ENCODE data around the gene TUBGCP2.

The TUBGCP2 gene

GRCh38 chr10:133335246-133336117 lies 26.8 kb upstream of the TUBGCP2 start:
- H3K36me3 Mint-ChIP-seq, result no peaks in the 10 kb centered on the region
- H3K4me3 Mint-ChIP-seq, result no peak overlapping the region
- H3K27ac Mint-ChIP-seq, result peak overlapping the region; percentile 71

DNA sequence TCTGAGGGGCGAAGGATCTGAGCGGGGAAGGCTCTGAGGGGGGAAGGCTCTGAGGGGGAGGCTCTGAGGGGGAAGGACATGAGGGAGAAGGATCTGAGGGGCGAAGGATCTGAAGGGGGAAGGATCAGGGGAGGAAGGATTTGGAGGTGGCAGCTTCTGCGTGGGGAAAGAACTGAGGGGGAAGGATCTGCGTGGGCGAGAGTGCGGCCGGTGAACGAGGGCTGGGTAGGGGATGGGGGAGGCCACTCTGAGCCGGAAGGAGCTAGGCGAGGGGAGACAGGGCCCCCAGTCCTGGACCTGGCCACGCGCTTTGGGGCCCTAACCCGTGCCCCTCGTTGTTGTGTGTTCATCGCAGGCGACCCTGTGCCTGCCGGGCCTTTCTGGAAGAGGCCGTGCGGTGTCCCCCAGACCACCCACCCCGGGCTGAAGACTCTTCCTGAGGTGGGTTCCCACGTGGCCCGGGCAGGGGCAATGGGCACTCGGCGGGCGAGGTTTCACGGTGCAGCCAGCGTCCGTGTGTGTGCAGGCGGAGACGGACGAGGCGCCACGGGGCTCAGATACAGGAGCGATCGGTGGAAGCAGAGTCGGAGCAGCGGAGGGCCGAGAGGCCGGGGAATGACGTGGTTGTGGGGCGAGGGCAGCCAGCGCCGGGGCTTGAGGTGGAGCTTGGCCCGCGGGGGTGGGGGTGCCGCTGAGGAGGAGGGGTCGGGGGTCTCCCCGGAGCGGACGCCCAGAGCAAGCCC lies 26.0 kb upstream of the TUBGCP2 start:
- DNase-seq (ENCODE audit: low spot score in 2 of 2), result no peak
- H3K36me3 Mint-ChIP-seq, result no peaks in the 10 kb centered on the region
- no peak overlapping the region for H3K4me3 Mint-ChIP-seq

More at GRCh38 chr10:133335246-133336117, 26.8 kb upstream of the TUBGCP2 start:
- ATAC-seq (peak; percentile 51), DNase-seq (ENCODE audit: low spot score in 2 of 2) (peak; percentile 57 to 77)
- H3K9me3 Mint-ChIP-seq, result no peaks in the 10 kb centered on the region
- H3K4me1 Mint-ChIP-seq, result peaks cover 7% of the 10 kb centered on the region

DNA sequence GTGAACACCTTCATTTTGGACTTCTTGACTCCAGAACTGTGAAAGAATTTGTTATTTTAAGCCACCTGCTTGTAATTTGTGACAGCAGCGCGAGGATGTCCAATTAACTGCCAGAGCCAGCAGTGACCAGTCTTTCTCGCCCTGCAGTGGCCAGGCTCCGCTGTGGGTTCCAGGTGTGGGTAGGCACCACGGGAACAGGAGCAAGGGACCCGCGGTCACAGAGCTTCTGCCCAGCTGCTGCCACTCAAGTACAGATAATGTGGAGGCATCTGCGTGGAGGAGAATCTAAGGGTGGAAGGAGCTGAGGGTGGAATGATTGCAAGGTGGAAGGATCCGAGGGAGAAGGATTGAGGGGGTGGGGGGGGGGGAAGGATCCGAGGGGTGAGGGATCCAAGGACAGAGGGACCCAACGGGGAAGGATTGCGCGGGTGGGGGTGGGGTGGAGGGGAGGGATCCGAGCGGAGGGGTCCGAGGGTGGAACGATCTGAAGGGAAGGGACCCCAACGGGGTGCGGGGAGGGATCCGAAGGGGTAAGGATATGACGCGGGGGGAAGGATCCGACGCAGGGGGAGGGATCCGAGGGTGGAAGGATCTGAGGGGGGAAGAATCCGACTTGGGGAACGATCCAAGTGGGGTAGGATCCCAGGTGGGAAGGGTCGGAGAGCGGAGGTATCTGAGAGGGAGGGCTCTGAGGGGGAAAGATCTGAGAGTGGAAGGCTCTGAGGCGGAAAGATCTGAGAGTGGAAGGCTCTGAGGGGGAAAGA lies 24.4 kb upstream of the TUBGCP2 start:
- no peak for DNase-seq (ENCODE audit: low spot score in 2 of 2)
- no peak overlapping the region for H3K4me3 Mint-ChIP-seq
- no peaks in the 10 kb centered on the region for H3K36me3 Mint-ChIP-seq
- no peak for ATAC-seq
- no peak overlapping the region for H3K27ac Mint-ChIP-seq
- peaks cover 11% of the 10 kb centered on the region for H3K4me1 Mint-ChIP-seq
- no peaks in the 10 kb centered on the region for H3K9me3 Mint-ChIP-seq

More for the DNA sequence above, 26.0 kb upstream of the TUBGCP2 start:
- peaks cover 11% of the 10 kb centered on the region for H3K4me1 Mint-ChIP-seq
- ATAC-seq, result peak; percentile 63
- H3K9me3 Mint-ChIP-seq, result no peaks in the 10 kb centered on the region
- peak overlapping the region; percentile 71 for H3K27ac Mint-ChIP-seq

DNA sequence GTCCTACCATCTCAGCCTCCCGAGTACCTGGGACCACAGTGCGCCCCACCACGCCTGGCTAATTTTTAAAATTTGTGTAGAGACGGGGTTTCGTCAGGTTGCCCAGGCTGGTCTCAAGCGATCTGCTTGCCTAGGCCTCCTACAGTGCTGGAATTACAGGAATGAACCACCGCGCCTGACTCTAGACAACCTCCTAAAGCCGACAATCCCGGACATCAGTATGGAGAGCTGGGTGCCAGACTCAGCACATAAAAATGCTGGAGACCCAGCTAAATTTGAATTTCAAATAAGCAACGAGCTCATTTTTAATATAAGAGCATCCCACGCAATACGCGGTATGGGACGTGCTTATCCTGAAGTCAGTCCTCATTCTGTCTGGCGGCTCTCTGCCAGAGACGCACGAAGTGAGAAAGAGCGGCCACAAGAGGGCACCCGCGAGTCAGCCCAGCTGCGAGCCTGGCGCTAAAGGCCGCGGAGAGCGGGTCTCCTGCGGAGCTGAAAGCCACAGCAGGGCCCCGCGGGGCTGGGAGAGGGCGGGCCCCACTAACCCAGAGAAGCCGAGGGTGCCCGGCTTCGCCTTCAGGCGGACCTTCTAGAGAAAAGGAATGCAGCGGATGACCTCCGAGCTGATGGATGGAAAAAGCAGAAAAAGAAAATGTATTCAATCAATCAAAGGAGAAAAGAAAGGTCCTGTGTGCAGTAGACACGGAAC lies 21.0 kb upstream of the TUBGCP2 start:
- Mint-ChIP-seq H3K9me3 (no peaks in the 10 kb centered on the region), H3K4me1 (peaks cover 15% of the 10 kb centered on the region), H3K4me3 (peak overlapping the region; percentile 65), H3K27ac (no peak overlapping the region), H3K36me3 (no peaks in the 10 kb centered on the region)
- DNase-seq (ENCODE audit: low spot score in 2 of 2) (peak; percentile 82 to 91), ATAC-seq (peak; percentile 92)

- H3K27ac Mint-ChIP-seq, result no peak overlapping the region
- H3K9me3 Mint-ChIP-seq, result no peaks in the 10 kb centered on the region
- H3K4me1 Mint-ChIP-seq, result peaks cover 13% of the 10 kb centered on the region
- H3K4me3 Mint-ChIP-seq, result no peak overlapping the region
- ATAC-seq (no peak), DNase-seq (ENCODE audit: low spot score in 2 of 2) (peak in 1 of 2 donors; percentile 1)
- no peaks in the 10 kb centered on the region for H3K36me3 Mint-ChIP-seq
Observed at GRCh38 chr10:133328358-133329343, 20.0 kb upstream of the TUBGCP2 start.

DNA sequence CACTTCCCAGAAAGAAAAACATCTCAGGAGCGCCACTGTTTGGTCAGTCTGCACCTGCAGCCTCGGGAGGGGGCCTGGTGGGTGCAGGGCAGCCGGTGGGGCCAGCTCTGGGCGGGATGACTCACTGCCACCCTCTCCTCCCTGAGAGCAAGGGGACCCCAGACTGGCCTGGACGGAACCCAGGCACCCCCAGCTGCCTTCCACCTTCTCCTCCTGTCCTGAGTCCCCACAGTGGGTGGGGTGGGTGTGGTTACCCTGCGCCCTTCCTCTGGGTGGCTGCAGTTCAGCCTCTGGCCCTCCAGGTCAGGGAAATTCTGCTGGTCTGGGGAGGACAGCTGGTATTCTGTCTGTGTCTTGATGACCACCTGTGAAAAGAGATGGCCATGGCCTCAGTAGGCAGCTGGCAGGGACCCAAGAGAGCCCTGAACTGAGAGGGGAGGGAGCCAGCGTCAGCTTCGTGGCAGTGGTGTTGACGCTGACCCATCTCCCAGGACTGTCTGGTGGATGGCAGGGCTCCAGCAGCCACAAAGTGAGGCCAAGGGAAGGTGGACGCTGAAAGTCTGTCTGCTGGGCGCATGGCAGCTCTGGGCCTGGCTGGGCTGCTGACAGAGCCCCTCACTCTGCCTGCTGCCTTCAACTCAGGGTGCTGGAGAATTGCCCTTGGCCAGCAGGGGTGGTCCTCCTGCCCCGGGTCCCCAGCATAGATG lies 19.1 kb upstream of the TUBGCP2 start:
- H3K4me3 Mint-ChIP-seq, result no peak overlapping the region
- no peak overlapping the region for H3K27ac Mint-ChIP-seq
- DNase-seq (ENCODE audit: low spot score in 2 of 2) (peak in 1 of 2 donors; percentile 2), ATAC-seq (no peak)
- peaks cover 13% of the 10 kb centered on the region for H3K4me1 Mint-ChIP-seq
- H3K36me3 Mint-ChIP-seq, result no peaks in the 10 kb centered on the region
- no peaks in the 10 kb centered on the region for H3K9me3 Mint-ChIP-seq

DNA sequence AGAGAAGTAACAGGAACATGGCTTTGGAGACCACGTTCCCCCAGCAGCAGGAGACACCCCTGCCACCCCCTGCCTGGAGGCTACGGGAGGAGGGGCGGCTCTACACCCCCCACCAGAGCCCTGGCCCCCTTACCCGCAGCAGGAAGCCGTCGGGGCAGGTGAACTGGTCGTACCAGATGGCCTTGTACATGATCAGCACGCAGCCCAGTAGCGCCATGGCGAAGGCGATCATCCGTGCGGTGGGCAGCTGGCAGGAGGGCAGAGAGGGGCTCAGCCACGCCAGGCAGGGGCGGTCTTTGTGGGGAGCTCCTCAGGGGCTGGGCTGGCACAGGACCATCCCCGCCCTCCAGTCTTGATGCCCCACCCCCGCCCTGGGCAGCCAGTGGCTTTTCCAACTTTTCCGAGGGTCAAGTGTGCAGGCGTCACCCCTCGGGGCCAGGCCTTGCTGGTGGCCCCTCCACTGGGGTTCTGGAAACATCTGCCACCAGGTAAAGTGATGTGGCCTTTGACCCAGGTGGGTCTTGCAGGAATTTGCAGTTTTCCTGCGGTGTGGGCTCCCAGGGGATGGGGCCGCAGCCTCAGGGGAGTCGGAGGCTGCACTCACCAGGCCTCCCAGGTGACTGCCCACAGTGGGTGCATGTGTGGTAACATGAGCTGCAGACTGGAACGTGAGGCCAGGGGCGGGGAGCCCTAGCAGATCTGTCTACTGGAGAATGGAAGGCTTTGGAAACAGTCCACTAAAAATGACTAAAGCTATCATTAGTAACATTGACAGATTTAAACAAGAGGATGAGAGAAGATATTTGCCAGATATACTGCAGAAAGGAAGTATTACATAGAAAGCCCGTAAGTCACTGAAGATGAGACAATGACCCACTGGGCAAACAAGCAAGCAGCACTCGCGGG lies 18.3 kb upstream of the TUBGCP2 start:
- Mint-ChIP-seq H3K4me3 (no peak overlapping the region), H3K4me1 (peaks cover 13% of the 10 kb centered on the region), H3K36me3 (no peaks in the 10 kb centered on the region), H3K27ac (no peak overlapping the region), H3K9me3 (no peaks in the 10 kb centered on the region)
- DNase-seq (ENCODE audit: low spot score in 2 of 2) (no peak), ATAC-seq (no peak)

DNA sequence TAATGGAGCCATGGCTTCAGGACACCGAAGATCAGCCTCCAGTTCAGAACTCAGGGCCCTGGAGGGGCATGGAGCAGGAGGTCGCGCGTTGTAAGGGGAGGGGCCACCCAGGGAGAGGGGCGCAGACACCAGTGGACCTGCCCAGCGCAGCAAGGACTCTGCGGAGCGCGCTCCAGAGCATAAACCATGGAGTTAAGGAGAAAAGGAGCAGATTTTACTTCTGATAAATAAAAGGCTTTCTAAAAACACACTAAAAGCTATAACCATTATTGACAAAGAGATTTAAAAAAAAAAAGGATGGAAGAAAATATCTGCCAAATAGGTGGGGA lies 17.5 kb upstream of the TUBGCP2 start:
- DNase-seq (ENCODE audit: low spot score in 2 of 2), result no peak
- peaks cover 13% of the 10 kb centered on the region for H3K4me1 Mint-ChIP-seq
- no peaks in the 10 kb centered on the region for H3K9me3 Mint-ChIP-seq
- H3K4me3 Mint-ChIP-seq, result peak overlapping the region; percentile 66
- H3K27ac Mint-ChIP-seq, result no peak overlapping the region
- no peak for ATAC-seq
- H3K36me3 Mint-ChIP-seq, result no peaks in the 10 kb centered on the region

- H3K9me3 Mint-ChIP-seq, result no peaks in the 10 kb centered on the region
- ATAC-seq (no peak), DNase-seq (ENCODE audit: low spot score in 2 of 2) (no peak)
- H3K4me1 Mint-ChIP-seq, result peaks cover 13% of the 10 kb centered on the region
- peak overlapping the region; percentile 66 for H3K4me3 Mint-ChIP-seq
- no peak overlapping the region for H3K27ac Mint-ChIP-seq
- no peaks in the 10 kb centered on the region for H3K36me3 Mint-ChIP-seq
Observed at GRCh38 chr10:133325440-133326222, 17.0 kb upstream of the TUBGCP2 start.

- Mint-ChIP-seq H3K4me3 (peak overlapping the region; percentile 66), H3K27ac (no peak overlapping the region), H3K4me1 (peaks cover 11% of the 10 kb centered on the region), H3K36me3 (no peaks in the 10 kb centered on the region), H3K9me3 (no peaks in the 10 kb centered on the region)
- ATAC-seq (no peak), DNase-seq (ENCODE audit: low spot score in 2 of 2) (no peak)
Observed at GRCh38 chr10:133324857-133325260, 16.2 kb upstream of the TUBGCP2 start.

DNA sequence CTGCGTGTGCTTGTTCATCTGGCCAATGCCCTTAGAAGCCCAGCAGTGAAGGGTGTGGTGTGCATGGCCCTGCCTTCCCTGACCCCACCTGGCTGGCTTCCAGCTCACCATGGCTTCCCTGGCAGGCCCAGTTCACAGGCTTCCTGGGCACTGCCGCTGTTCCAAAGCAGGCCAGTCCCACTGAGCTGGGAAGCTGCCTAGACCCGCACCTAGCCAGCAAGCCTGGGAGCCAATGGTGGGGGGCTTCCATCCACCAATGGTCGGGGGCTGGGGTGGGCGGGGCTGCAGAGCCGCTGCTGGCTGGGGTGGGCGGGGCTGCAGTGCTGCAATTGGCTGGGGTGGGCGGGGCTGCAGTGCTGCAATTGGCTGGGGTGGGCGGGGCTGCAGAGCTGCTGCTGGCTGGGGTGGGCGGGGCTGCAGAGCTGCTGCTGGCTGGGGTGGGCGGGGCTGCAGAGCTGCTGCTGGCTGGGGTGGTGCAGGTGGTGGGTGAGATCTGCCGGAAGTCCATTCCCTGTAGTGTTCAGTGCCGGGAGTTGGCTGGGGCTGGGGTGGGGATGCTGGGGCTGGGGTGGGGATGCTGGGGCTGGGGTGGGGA lies 15.6 kb upstream of the TUBGCP2 start:
- H3K4me1 Mint-ChIP-seq, result peaks cover 12% of the 10 kb centered on the region
- no peaks in the 10 kb centered on the region for H3K9me3 Mint-ChIP-seq
- H3K36me3 Mint-ChIP-seq, result no peaks in the 10 kb centered on the region
- DNase-seq (ENCODE audit: low spot score in 2 of 2), result no peak
- H3K27ac Mint-ChIP-seq, result no peak overlapping the region
- ATAC-seq, result peak; percentile 72
- peak overlapping the region; percentile 66 for H3K4me3 Mint-ChIP-seq
